ENCODE results near the gene PCDH7. TPM values are rescaled to one million over a fixed set of nuclear protein-coding genes. Genes with fewer than 3 reads are reported as not detected.
A peak's percentile ranks its signal among the peaks of the same experiment; 100 is the strongest.

Gene PCDH7
- total RNA-seq, 2 donors from 2014 or later, result 90.8 to 102 TPM

DNA sequence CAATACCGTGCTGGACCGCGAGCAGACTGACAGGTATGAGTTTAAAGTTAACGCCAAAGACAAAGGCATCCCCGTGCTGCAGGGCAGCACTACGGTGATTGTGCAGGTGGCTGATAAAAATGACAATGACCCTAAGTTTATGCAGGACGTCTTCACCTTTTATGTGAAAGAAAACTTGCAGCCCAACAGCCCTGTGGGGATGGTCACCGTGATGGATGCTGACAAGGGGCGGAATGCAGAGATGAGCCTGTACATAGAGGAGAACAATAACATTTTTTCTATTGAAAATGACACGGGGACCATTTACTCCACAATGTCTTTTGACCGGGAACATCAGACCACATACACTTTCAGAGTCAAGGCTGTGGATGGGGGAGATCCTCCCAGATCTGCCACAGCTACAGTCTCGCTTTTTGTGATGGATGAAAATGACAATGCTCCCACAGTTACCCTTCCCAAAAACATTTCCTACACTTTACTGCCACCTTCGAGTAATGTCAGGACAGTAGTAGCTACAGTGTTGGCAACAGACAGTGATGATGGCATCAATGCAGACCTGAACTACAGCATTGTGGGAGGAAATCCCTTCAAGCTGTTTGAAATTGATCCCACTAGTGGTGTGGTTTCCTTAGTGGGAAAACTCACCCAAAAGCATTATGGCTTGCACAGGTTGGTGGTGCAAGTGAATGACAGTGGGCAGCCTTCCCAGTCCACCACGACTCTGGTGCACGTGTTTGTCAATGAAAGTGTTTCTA lies 3.2 kb downstream of the PCDH7 start:
- Histone ChIP-seq H3K27me3 (ENCODE audit: control insufficient read depth, insufficient read depth, low read length, poor library complexity, severe bottlenecking) (no peaks in the 10 kb centered on the region), H3K9me3 (ENCODE audit: control insufficient read depth, low read length) (no peaks in the 10 kb centered on the region), H3K4me3 (ENCODE audit: low read length) (peak overlapping the region; percentile 96), H3K27ac (ENCODE audit: low read depth, low read length) (no peak overlapping the region), H3K4me1 (ENCODE audit: control insufficient read depth, insufficient read depth, low read length) (no peaks in the 10 kb centered on the region), H3K9ac (ENCODE audit: extremely low read depth, low read length, poor library complexity, severe bottlenecking) (no peak overlapping the region), H3K36me3 (ENCODE audit: control insufficient read depth, insufficient read depth, low read length) (peaks cover 15% of the 10 kb centered on the region)
- Mint-ChIP-seq H3K36me3 (ENCODE audit: low read depth) (peaks cover 31% of the 10 kb centered on the region), H3K9me3 (no peaks in the 10 kb centered on the region), H3K4me1 (peaks cover 33% of the 10 kb centered on the region), H3K27me3 (ENCODE audit: insufficient read depth) (peaks cover 43% of the 10 kb centered on the region), H3K4me3 (peak overlapping the region; percentile 94), H3K27ac (no peak overlapping the region)
- 30 to 32% methylated on average over 13 to 15 of the region's 15 CpGs for WGBS, 2 experiments (ENCODE audit: insufficient coverage in 1 of 2, insufficient read length in 1 of 2)
- TF ChIP-seq, protein P1, sequence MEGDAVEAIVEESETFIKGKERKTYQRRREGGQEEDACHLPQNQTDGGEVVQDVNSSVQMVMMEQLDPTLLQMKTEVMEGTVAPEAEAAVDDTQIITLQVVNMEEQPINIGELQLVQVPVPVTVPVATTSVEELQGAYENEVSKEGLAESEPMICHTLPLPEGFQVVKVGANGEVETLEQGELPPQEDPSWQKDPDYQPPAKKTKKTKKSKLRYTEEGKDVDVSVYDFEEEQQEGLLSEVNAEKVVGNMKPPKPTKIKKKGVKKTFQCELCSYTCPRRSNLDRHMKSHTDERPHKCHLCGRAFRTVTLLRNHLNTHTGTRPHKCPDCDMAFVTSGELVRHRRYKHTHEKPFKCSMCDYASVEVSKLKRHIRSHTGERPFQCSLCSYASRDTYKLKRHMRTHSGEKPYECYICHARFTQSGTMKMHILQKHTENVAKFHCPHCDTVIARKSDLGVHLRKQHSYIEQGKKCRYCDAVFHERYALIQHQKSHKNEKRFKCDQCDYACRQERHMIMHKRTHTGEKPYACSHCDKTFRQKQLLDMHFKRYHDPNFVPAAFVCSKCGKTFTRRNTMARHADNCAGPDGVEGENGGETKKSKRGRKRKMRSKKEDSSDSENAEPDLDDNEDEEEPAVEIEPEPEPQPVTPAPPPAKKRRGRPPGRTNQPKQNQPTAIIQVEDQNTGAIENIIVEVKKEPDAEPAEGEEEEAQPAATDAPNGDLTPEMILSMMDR (conservative IDR thresholded peaks at IDR 0.05), result no peak
- DNase-seq, result no peak

DNA sequence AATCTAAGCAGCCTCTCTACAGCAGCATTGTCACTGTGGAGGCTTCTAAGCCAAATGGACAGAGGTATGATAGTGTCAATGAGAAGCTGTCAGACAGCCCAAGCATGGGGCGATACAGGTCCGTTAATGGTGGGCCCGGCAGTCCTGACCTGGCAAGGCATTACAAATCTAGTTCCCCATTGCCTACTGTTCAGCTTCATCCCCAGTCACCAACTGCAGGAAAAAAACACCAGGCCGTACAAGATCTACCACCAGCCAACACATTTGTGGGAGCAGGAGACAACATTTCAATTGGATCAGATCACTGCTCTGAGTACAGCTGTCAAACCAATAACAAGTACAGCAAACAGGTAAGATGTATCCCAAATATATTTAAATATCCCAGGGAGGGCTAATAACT lies 4.1 kb downstream of the PCDH7 start:
- WGBS, 2 experiments (ENCODE audit: insufficient coverage in 1 of 2, insufficient read length in 1 of 2), result 68 to 80% methylated on average over 1 to 4 of the region's 4 CpGs
- Mint-ChIP-seq H3K4me3 (peak overlapping the region; percentile 94), H3K27me3 (ENCODE audit: insufficient read depth) (peaks cover 34% of the 10 kb centered on the region), H3K4me1 (peaks cover 31% of the 10 kb centered on the region), H3K27ac (no peak overlapping the region), H3K9me3 (no peaks in the 10 kb centered on the region), H3K36me3 (ENCODE audit: low read depth) (peaks cover 31% of the 10 kb centered on the region)
- H3K27me3 ChIP-seq (ENCODE audit: control insufficient read depth, insufficient read depth, low read length, poor library complexity, severe bottlenecking), result no peaks in the 10 kb centered on the region
- H3K4me3 ChIP-seq (ENCODE audit: low read length), result peak overlapping the region; percentile 96
- H3K36me3 ChIP-seq (ENCODE audit: control insufficient read depth, insufficient read depth, low read length), result peaks cover 15% of the 10 kb centered on the region
- no peaks in the 10 kb centered on the region for H3K4me1 ChIP-seq (ENCODE audit: control insufficient read depth, insufficient read depth, low read length)
- TF ChIP-seq, protein P1 (conservative IDR thresholded peaks at IDR 0.05), result no peak
- no peaks in the 10 kb centered on the region for H3K9me3 ChIP-seq (ENCODE audit: control insufficient read depth, low read length)
- no peak overlapping the region for H3K9ac ChIP-seq (ENCODE audit: extremely low read depth, low read length, poor library complexity, severe bottlenecking)
- no peak overlapping the region for H3K27ac ChIP-seq (ENCODE audit: low read depth, low read length)
- DNase-seq, result no peak

DNA sequence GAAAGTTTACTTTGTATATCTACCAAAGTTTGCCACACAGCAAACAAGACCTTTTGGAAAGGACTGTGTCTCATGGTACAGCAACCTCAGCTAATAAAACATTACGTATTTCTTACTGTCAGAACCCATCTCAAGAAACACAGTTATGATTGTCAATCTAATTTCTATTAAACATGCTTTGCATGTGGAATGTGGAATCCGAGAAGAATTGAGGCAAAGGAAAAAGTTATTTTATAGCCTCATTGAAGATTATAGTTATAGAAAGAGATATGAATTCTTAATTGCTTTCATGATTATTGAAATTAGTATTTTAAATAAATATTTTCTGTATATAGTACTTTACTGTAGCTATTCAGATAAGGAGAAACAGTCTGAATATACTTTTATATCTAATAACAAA lies 5.4 kb downstream of the PCDH7 start:
- peaks cover 17% of the 10 kb centered on the region for H3K36me3 ChIP-seq (ENCODE audit: control insufficient read depth, insufficient read depth, low read length)
- H3K4me1 ChIP-seq (ENCODE audit: control insufficient read depth, insufficient read depth, low read length), result no peaks in the 10 kb centered on the region
- H3K27ac ChIP-seq (ENCODE audit: low read depth, low read length), result no peak overlapping the region
- TF ChIP-seq, protein P1 (conservative IDR thresholded peaks at IDR 0.05), result no peak
- peak overlapping the region; percentile 96 for H3K4me3 ChIP-seq (ENCODE audit: low read length)
- no peak for DNase-seq
- H3K27me3 Mint-ChIP-seq (ENCODE audit: insufficient read depth), result peaks cover 33% of the 10 kb centered on the region
- 75% methylated on average over 2 of the region's 2 CpGs; no CpG with 5 or more reads in 1 of the 2 experiments for WGBS, 2 experiments (ENCODE audit: insufficient coverage in 1 of 2, insufficient read length in 1 of 2)
- H3K9me3 Mint-ChIP-seq, result no peaks in the 10 kb centered on the region
- no peaks in the 10 kb centered on the region for H3K9me3 ChIP-seq (ENCODE audit: control insufficient read depth, low read length)
- peak overlapping the region; percentile 94 for H3K4me3 Mint-ChIP-seq
- H3K36me3 Mint-ChIP-seq (ENCODE audit: low read depth), result peaks cover 31% of the 10 kb centered on the region
- H3K9ac ChIP-seq (ENCODE audit: extremely low read depth, low read length, poor library complexity, severe bottlenecking), result no peak overlapping the region
- H3K27ac Mint-ChIP-seq, result no peak overlapping the region
- peaks cover 31% of the 10 kb centered on the region for H3K4me1 Mint-ChIP-seq
- no peaks in the 10 kb centered on the region for H3K27me3 ChIP-seq (ENCODE audit: control insufficient read depth, insufficient read depth, low read length, poor library complexity, severe bottlenecking)
